CD4-positive, alpha-beta T cell (primary cell): Measurements from ENCODE around the gene PPDPF. TPM values are rescaled to one million over a fixed set of nuclear protein-coding genes. Genes with fewer than 3 reads are reported as not detected.

ENCODE experiments used
- ATAC-seq: fragments of 200-7000 bp; cut with Tn5 transposase; one replicate; pipeline ENCODE4 v1.10.0; 2022; ENCODE audit warnings: mild to moderate bottlenecking; ENCODE audit not compliant: poor library complexity
- CTCF ChIA-PET: fragments of 350-600 bp; sonication (Branson Sonifier 250); formaldehyde crosslinking; loops from one replicate; lab custom pipeline; 2021; ENCODE audit warnings: antibody characterized with exemption, inconsistent platforms; lab: Charles Lee
- POLR2A ChIA-PET: fragments of 350-600 bp; sonication (Branson Sonifier 250); formaldehyde crosslinking; loops from one replicate; lab custom pipeline; 2021; ENCODE audit warnings: antibody characterized with exemption, inconsistent platforms; lab: Charles Lee
- DNase-seq, 14 experiments: peaks; one replicate each; pipeline ENCODE4 v3.0.0-alpha.2; 2013 to 2020; ENCODE audit warnings: mixed read lengths in 2 of 14
- H3K27ac ChIP-seq, 2 donors: one replicate each; pipeline versions ENCODE4 v1.5.1 to v1.7.0; 2013; ENCODE audit warnings: low read length in 2 of 2, low read depth in 1 of 2, mild to moderate bottlenecking in 1 of 2
- H3K27me3 ChIP-seq, 2 experiments: 1 replicate in 1 of 2; 2 replicates in 1 of 2; pipeline versions ENCODE4 v1.6.1 to v1.7.0; 2013; ENCODE audit warnings: low read length in 2 of 2, control low read depth in 1 of 2, mild to moderate bottlenecking in 1 of 2, moderate library complexity in 1 of 2; ENCODE audit not compliant: insufficient read depth in 2 of 2, control insufficient read depth in 1 of 2
- H3K36me3 ChIP-seq: one replicate; pipeline ENCODE4 v1.6.1; 2013; ENCODE audit warnings: low read length, control low read depth; ENCODE audit not compliant: insufficient read depth
- H3K4me1 ChIP-seq: one replicate; pipeline ENCODE4 v1.6.1; 2013; ENCODE audit warnings: low read length, control low read depth; ENCODE audit not compliant: insufficient read depth
- H3K4me3 ChIP-seq: one replicate; pipeline ENCODE4 v1.5.1; 2013; ENCODE audit warnings: mild to moderate bottlenecking, low read length, moderate library complexity
- H3K9me3 ChIP-seq, 2 experiments: 1 replicate in 1 of 2; 2 replicates in 1 of 2; pipeline versions ENCODE4 v1.6.1 to v1.7.0; 2013; ENCODE audit warnings: low read length in 2 of 2, mild to moderate bottlenecking in 2 of 2, control low read depth in 1 of 2, moderate library complexity in 1 of 2; ENCODE audit not compliant: control insufficient read depth in 1 of 2, insufficient read depth in 1 of 2
- H3K27ac Mint-ChIP-seq: one replicate; pipeline ENCODE4 v1.8.0; 2020; ENCODE audit warnings: mixed read lengths
- H3K27me3 Mint-ChIP-seq: one replicate; pipeline ENCODE4 v1.8.0; 2021; ENCODE audit warnings: mixed read lengths
- H3K36me3 Mint-ChIP-seq: one replicate; pipeline ENCODE4 v1.8.0; 2021; ENCODE audit warnings: low read depth, mixed read lengths
- H3K4me1 Mint-ChIP-seq: one replicate; pipeline ENCODE4 v1.8.0; 2021; ENCODE audit warnings: low read depth, mixed read lengths
- H3K4me3 Mint-ChIP-seq: one replicate; pipeline ENCODE4 v1.8.0; 2020; ENCODE audit warnings: mild to moderate bottlenecking, mixed read lengths
- H3K9me3 Mint-ChIP-seq: one replicate; pipeline ENCODE4 v1.8.0; 2020; ENCODE audit warnings: mixed read lengths
- intact Hi-C, 2 experiments: fragments of 100-400 bp; cut with DNase I in 1 of 2; cut with micrococcal nuclease in 1 of 2; formaldehyde crosslinking; loops; one replicate each; pipeline versions ENCODE4 v1.15.1 to v1.9.0; 2023 to 2025; cut with DNase I, micrococcal nuclease
- total RNA-seq, 174 experiments: library from RNA in 2 of 174; stranded (reverse) in 2 of 174; gene quantifications; one replicate each; pipeline ENCODE4 v1.2.3 and lab custom pipeline; 2021 to 2026
- TF ChIP-seq, protein P1 (sequence below): fragments of 200-600 bp; IDR thresholded peaks from one replicate; pipeline ENCODE4 v1.8.0; 2022; ENCODE audit warnings: antibody characterized with exemption, mild to moderate bottlenecking

PPDPF gene
- total RNA-seq, 2 experiments from 2014 or later, result 249 to 251 TPM

DNA sequence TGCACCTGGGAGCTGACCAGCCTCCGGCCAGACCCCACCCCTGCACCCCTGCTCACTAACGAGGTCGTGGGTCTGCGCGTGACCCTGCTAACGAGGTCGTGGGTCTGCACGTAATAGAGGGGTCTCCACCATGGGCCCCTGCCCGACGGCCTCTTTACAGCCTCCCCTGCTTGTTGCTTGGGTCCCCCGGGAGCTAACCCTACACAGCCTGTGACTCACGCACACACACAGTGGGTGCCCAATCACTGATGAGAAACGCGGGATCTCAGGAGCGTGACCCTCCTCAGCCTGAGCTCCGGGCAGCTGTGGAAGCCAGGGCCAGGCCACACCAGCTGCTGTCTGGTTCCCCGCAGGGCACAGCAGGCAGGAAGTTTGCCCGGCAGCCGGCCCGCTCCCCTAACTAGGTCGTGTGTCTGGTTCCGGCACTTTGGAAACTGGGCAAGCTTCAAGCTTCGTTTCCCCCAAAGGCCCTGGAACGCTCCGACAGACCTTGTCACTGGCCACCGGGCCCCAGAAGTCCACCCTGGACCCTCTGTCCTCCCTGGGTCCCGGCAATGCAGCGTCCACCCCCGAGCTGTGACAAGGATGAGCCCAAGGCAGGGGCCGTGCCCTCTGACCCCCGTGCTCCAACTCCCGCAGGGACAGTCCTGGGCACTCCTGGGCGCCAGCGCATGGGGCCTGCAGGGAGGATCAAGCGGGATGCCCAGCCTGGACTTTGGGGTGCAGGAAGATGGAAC, 15.8 kb downstream of the PPDPF start:
- H3K4me1 Mint-ChIP-seq, result peaks cover 22% of the 10 kb centered on the region
- H3K36me3 Mint-ChIP-seq, result no peaks in the 10 kb centered on the region
- H3K4me1 ChIP-seq, result peaks cover 33% of the 10 kb centered on the region
- TF ChIP-seq, protein P1, sequence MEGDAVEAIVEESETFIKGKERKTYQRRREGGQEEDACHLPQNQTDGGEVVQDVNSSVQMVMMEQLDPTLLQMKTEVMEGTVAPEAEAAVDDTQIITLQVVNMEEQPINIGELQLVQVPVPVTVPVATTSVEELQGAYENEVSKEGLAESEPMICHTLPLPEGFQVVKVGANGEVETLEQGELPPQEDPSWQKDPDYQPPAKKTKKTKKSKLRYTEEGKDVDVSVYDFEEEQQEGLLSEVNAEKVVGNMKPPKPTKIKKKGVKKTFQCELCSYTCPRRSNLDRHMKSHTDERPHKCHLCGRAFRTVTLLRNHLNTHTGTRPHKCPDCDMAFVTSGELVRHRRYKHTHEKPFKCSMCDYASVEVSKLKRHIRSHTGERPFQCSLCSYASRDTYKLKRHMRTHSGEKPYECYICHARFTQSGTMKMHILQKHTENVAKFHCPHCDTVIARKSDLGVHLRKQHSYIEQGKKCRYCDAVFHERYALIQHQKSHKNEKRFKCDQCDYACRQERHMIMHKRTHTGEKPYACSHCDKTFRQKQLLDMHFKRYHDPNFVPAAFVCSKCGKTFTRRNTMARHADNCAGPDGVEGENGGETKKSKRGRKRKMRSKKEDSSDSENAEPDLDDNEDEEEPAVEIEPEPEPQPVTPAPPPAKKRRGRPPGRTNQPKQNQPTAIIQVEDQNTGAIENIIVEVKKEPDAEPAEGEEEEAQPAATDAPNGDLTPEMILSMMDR, result no peak
- H3K27ac Mint-ChIP-seq, result peak overlapping the region; percentile 75
- POLR2A ChIA-PET, result interaction anchor here (1.1 to 3.9 kb wide), 12 partner anchors 7 to 329 kb away, joined by 4 to 71 read pairs (median 10); partner anchors contain the start of genes GMEB2, PPDPF, RTEL1 and TPD52L2
- no peaks in the 10 kb centered on the region for H3K27me3 ChIP-seq
- H3K4me3 ChIP-seq, result no peak overlapping the region
- no peak overlapping the region for H3K27ac ChIP-seq
- H3K36me3 ChIP-seq, result no peaks in the 10 kb centered on the region
- DNase-seq, result peak in 1 of 14 experiments; percentile 44
- no peaks in the 10 kb centered on the region for H3K27me3 Mint-ChIP-seq
- no peak overlapping the region for H3K4me3 Mint-ChIP-seq
- no peaks in the 10 kb centered on the region for H3K9me3 ChIP-seq
- no peak for ATAC-seq
- CTCF ChIA-PET, result interaction anchor here (1.5 to 2.9 kb wide), 2 partner anchors 13 to 16 kb away, joined by 8 to 18 read pairs; partner anchors contain the start of gene PPDPF
- intact Hi-C loops, result loop anchor here (2.0 to 5.0 kb wide), 4 partner anchors 16 to 586 kb away; partner anchors contain the start of genes PPDPF (in 1 of the 2) and SAMD10 (in 1 of the 2)
- H3K9me3 Mint-ChIP-seq, result no peaks in the 10 kb centered on the region

- peak; percentile 1 for ATAC-seq
- intact Hi-C loops, result loop anchor here (2.0 to 5.0 kb wide), 4 partner anchors 16 to 585 kb away; partner anchors contain the start of genes PPDPF (in 1 of the 2) and SAMD10 (in 1 of the 2)
- H3K36me3 Mint-ChIP-seq, result no peaks in the 10 kb centered on the region
- no peaks in the 10 kb centered on the region for H3K27me3 ChIP-seq
- POLR2A ChIA-PET, result interaction anchor here (0.9 to 3.9 kb wide), 22 partner anchors 8 to 476 kb away, joined by 3 to 71 read pairs (median 7); partner anchors contain the start of genes ARFRP1, GMEB2, HELZ2 and LIME1
- H3K27ac ChIP-seq, result peak within 1 kb of the TSS; percentile 59 to 73
- H3K4me1 Mint-ChIP-seq, result peaks cover 18% of the 10 kb centered on the region
- TF ChIP-seq, protein P1, result no peak
- no peaks in the 10 kb centered on the region for H3K9me3 ChIP-seq
- H3K9me3 Mint-ChIP-seq, result no peaks in the 10 kb centered on the region
- no peaks in the 10 kb centered on the region for H3K36me3 ChIP-seq
- H3K27me3 Mint-ChIP-seq, result no peaks in the 10 kb centered on the region
- H3K4me1 ChIP-seq, result peaks cover 33% of the 10 kb centered on the region
- CTCF ChIA-PET, result interaction anchor here (0.7 to 2.9 kb wide), 20 partner anchors 13 to 444 kb away, joined by 3 to 18 read pairs (median 5); partner anchors contain the start of genes GMEB2, HELZ2, PPDPF and PRPF6
- peak within 1 kb of the TSS; percentile 59 for H3K4me3 ChIP-seq
- peak within 1 kb of the TSS; percentile 80 for H3K4me3 Mint-ChIP-seq
- peak within 1 kb of the TSS; percentile 78 for H3K27ac Mint-ChIP-seq
- peak in 3 of 14 experiments; percentile 31 to 66 (median 57) for DNase-seq
Observed at GRCh38 chr20:63536997-63537524, 16.5 kb downstream of the PPDPF start, which contains the start of gene PTK6. PTK6 (minus strand) TSS chr20:63537376; CDS start chr20:63537314, 62 bp downstream.
